A673 (cell line): ENCODE measurements around the gene ARSI. TPM values are rescaled to one million over a fixed set of nuclear protein-coding genes. Genes with fewer than 3 reads are reported as not detected.

Experiments used
- BruUV-seq: library from RNA; stranded (reverse); fragments of 400-500 nt; replicated peaks from 2 replicates; lab custom pipeline; 2021; lab: Mats Ljungman, UMichigan
- CTCF ChIA-PET: fragments of 300-600 bp; sonication (Branson Sonifier 250); formaldehyde crosslinking; loops from one replicate; lab custom pipeline; 2022; ENCODE audit warnings: antibody characterized with exemption; lab: Charles Lee
- POLR2A ChIA-PET: fragments of 300-600 bp; sonication (Branson Sonifier 250); formaldehyde crosslinking; loops from one replicate; lab custom pipeline; 2022; ENCODE audit warnings: antibody characterized with exemption; ENCODE audit not compliant: low non-redundant PET; lab: Charles Lee
- DNase-seq: peaks from one replicate; pipeline ENCODE4 v3.0.0-alpha.2; 2015; ENCODE audit warnings: low spot score
- H3K27ac ChIP-seq: fragments of 200-600 bp; sonication (generic); 2 replicates; pipeline ENCODE4 v1.5.1; 2016; ENCODE audit warnings: mixed run types, low read depth, mild to moderate bottlenecking, mixed read lengths, antibody characterized with exemption, low read length; ENCODE audit not compliant: poor library complexity, severe bottlenecking
- H3K27me3 ChIP-seq: fragments of 200-600 bp; sonication (generic); replicated peaks from 2 replicates; pipeline ENCODE4 v1.6.1; 2017; ENCODE audit warnings: mixed run types, low read depth, mild to moderate bottlenecking, mixed read lengths, antibody characterized with exemption, low read length; ENCODE audit not compliant: insufficient read depth, poor library complexity
- H3K36me3 ChIP-seq: fragments of 200-600 bp; sonication (generic); 2 replicates; pipeline ENCODE4 v1.6.1; 2016; ENCODE audit warnings: mixed run types, mild to moderate bottlenecking, mixed read lengths, antibody characterized with exemption, low read length; ENCODE audit not compliant: insufficient read depth, poor library complexity, severe bottlenecking
- H3K4me1 ChIP-seq: fragments of 200-600 bp; sonication (generic); 2 replicates; pipeline ENCODE4 v1.6.1; 2017; ENCODE audit warnings: mixed run types, mild to moderate bottlenecking, mixed read lengths, antibody characterized with exemption, low read length; ENCODE audit not compliant: insufficient read depth, poor library complexity, severe bottlenecking
- H3K4me3 ChIP-seq: fragments of 200-600 bp; sonication (generic); 2 replicates; pipeline ENCODE4 v1.5.1; 2016; ENCODE audit warnings: low read depth, mixed run types, mild to moderate bottlenecking, mixed read lengths, low read length; ENCODE audit not compliant: poor library complexity, severe bottlenecking
- H3K9me3 ChIP-seq: fragments of 200-600 bp; sonication (generic); 2 replicates; pipeline ENCODE4 v1.6.1; 2016; ENCODE audit warnings: mixed run types, low read depth, mild to moderate bottlenecking, mixed read lengths, antibody characterized with exemption, low read length; ENCODE audit not compliant: poor library complexity, severe bottlenecking
- EZH2 ChIP-seq: fragments of 200-600 bp; sonication (generic); IDR thresholded peaks from 2 replicates; pipeline ENCODE4 v1.6.1; 2017; ENCODE audit warnings: borderline replicate concordance, low read depth, mild to moderate bottlenecking, mixed read lengths, antibody characterized with exemption, low read length; ENCODE audit not compliant: poor library complexity, severe bottlenecking
- intact Hi-C: fragments of 100-400 bp; cut with micrococcal nuclease; formaldehyde crosslinking; loops from one replicate; pipeline ENCODE4 v1.10.0; 2022; ENCODE audit not compliant: unreplicated experiment
- total RNA-seq: library from RNA; stranded (reverse); gene quantifications from 2 replicates; pipeline ENCODE4 v1.2.3, GENCODE V29; 2021
- TF ChIP-seq, protein P1 (sequence below): fragments of 300-800, 200-600 bp; sonication (generic); conservative IDR thresholded peaks from 2 replicates; pipeline ENCODE4 v1.5.1; 2017; ENCODE audit warnings: low read depth, mild to moderate bottlenecking, antibody characterized with exemption, low read length, moderate library complexity, mixed read lengths

The ARSI gene
- total RNA-seq, 1 experiment from 2014 or later = 0.30 TPM

DNA sequence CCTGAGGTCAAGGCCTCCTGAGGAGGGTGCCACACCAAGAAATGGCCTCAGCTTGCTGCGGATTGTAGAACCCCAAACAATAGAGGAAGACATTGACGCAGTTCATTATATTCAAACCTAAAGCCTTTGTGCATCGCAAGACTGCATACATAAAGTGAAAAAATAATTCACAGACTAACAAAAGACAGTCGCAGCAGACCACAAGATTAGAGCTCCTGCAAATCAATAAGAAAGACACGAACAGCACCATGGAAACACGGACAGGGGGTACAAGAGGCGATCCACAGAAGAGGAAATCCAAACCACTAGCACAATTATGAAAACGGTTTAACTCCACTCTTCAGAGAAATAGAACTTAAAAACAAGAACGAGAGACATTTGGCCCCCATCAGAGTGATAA lies 44.7 kb upstream of the ARSI start:
- no peak for DNase-seq
- Histone ChIP-seq H3K4me1 (no peaks in the 10 kb centered on the region), H3K36me3 (no peaks in the 10 kb centered on the region), H3K27me3 (no peaks in the 10 kb centered on the region), H3K9me3 (no peaks in the 10 kb centered on the region), H3K27ac (no peak overlapping the region), H3K4me3 (no peak overlapping the region)
- intact Hi-C loops = no loop called here
- BruUV-seq = no TSS peak
- POLR2A ChIA-PET = no interaction called here
- TF ChIP-seq, protein P1, sequence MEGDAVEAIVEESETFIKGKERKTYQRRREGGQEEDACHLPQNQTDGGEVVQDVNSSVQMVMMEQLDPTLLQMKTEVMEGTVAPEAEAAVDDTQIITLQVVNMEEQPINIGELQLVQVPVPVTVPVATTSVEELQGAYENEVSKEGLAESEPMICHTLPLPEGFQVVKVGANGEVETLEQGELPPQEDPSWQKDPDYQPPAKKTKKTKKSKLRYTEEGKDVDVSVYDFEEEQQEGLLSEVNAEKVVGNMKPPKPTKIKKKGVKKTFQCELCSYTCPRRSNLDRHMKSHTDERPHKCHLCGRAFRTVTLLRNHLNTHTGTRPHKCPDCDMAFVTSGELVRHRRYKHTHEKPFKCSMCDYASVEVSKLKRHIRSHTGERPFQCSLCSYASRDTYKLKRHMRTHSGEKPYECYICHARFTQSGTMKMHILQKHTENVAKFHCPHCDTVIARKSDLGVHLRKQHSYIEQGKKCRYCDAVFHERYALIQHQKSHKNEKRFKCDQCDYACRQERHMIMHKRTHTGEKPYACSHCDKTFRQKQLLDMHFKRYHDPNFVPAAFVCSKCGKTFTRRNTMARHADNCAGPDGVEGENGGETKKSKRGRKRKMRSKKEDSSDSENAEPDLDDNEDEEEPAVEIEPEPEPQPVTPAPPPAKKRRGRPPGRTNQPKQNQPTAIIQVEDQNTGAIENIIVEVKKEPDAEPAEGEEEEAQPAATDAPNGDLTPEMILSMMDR = no peak
- TF ChIP-seq EZH2 = no peak
- CTCF ChIA-PET = interaction anchor here (0.6 kb wide), 1 partner anchor 217 kb away, joined by 15 read pairs; no protein-coding TSS in a partner anchor

DNA sequence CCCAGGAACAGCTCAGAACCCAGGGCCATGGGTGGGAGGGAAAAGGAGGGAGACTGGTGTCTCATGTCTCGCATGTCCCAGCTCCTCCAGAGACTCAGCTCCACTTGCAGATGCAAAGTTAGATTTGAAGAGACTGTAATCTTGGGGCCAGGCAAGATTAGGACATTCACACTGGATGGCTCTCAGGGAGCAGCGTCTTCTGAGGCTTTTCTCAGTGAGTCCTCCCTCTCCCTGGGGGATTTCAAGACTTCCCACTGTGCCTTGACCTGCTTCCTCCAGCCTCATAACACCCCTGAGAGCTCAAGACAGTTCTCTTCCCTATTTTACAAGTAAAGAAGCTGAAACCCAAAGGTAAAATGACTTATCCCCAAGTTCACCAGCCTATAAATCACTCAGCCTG lies 44.3 kb upstream of the ARSI start:
- CTCF ChIA-PET = no interaction called here
- Histone ChIP-seq H3K27ac (no peak overlapping the region), H3K36me3 (no peaks in the 10 kb centered on the region), H3K4me1 (no peaks in the 10 kb centered on the region), H3K9me3 (no peaks in the 10 kb centered on the region), H3K4me3 (no peak overlapping the region), H3K27me3 (no peaks in the 10 kb centered on the region)
- no TSS peak for BruUV-seq
- no peak for DNase-seq
- POLR2A ChIA-PET = no interaction called here
- TF ChIP-seq, protein P1 = no peak
- TF ChIP-seq EZH2 = no peak
- intact Hi-C loops = no loop called here

DNA sequence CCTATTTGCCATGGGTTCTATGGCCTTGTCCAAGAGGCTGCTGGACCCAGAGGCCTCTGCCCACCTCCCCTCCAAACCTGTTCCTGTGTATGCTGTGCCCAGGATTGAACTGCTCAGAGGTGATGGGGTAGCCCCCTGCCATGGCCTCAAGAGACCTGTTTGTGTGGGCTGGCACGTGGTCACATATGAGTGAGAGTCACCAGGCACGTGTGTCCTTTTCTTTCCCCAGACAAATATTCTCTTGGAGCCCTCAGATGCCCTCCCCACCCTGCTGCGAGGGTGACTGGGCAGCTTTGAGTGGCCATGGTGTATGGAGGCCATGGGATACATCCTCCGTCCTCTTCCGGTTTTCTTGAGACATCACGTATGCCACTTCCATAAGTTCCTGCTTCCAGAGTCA lies 43.9 kb upstream of the ARSI start:
- Histone ChIP-seq H3K36me3 (no peaks in the 10 kb centered on the region), H3K4me3 (no peak overlapping the region), H3K27ac (no peak overlapping the region), H3K4me1 (no peaks in the 10 kb centered on the region), H3K27me3 (no peaks in the 10 kb centered on the region), H3K9me3 (no peaks in the 10 kb centered on the region)
- ChIA-PET POLR2A (no interaction called here), CTCF (no interaction called here)
- BruUV-seq = no TSS peak
- TF ChIP-seq, protein P1 = no peak
- TF ChIP-seq EZH2 = no peak
- intact Hi-C loops = no loop called here
- DNase-seq = no peak
